GM18505 (cell line): ENCODE results near the gene GSTA1.
"Not testable (repeated sequence)": the region's sequence is repeated elsewhere in the genome, so short reads cannot be mapped to it uniquely, and the experiment has no call there.

Source experiments
- ATAC-seq: cut with Tn5 transposase; IDR thresholded peaks from one replicate; pipeline ENCODE4 v1.9.1; 2021; ENCODE audit not compliant: unreplicated experiment
- POLR2A ChIP-seq: IDR thresholded peaks from 4 replicates; pipeline ENCODE4 v1.6.1; 2011; ENCODE audit warnings: borderline replicate concordance; ENCODE audit not compliant: insufficient read depth, insufficient read length; ENCODE audit errors: extremely low read depth

GSTA1 gene

GRCh38 chr6:52752310-52752709 lies 51.3 kb downstream of the GSTA1 start:
- no peak for ATAC-seq
- TF ChIP-seq POLR2A = no peak

GRCh38 chr6:52749556-52750152 lies 54.0 kb downstream of the GSTA1 start:
- no peak for TF ChIP-seq POLR2A
- no peak for ATAC-seq

DNA sequence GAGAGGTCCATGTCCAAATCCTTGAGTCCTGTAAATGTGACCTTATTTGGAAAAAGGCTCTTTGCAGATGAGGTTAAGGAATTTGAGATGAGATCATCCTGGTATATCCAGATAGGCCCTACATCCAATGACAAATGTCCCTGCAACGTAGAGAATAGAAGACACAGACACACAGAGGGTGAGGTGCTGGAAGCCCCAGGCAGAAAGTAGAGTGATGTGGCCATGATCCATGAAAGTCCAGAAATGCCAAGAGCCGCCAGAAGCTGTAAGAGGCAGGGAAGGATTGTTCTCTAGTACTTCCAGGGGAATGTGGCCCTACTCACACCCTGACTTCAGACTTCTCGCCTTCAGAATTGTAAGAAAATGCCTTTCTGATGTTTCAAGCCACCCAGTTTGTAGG lies 56.3 kb downstream of the GSTA1 start:
- ATAC-seq = not testable (repeated sequence)

DNA sequence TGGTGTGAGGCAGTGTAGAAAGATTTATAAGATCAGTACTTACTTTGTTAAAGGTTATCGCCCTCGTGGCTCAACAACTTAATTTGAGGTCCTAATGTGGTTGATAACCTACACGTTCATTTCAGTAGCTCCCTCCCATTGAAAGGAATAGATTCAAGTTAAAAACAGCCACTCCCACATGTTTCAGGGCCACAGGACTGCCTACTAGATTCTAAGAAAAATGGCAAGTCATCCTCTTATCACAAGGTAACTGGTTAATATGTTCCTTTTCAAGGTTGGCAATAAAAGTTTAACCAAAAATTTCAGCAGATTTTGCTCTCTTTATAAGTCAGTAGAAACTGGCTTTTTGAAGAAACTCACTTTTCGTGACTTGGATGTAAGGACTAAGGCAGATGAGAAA lies 57.4 kb downstream of the GSTA1 start:
- no peak for TF ChIP-seq POLR2A
- ATAC-seq = no peak

DNA sequence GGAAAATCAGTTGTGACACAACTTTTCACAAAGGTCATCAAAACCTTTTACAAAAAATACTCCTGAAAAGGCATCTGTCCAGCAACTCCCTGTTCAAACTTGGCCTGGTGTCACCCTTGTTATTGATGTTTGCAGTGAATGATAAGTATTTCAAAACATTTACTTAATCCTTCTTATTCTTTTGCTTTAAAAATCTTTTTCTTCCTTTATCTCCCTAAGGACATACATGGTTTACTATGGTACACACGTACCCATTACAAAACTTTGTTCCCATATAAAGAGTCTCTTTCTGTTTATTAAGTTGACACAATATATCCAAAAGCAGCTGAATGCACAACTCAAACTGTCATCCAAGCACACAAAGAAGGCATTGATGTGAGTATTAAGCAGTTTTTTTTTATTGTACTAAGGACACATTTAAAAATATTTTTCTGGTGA lies 57.8 kb downstream of the GSTA1 start:
- ATAC-seq = no peak
- no peak for TF ChIP-seq POLR2A

DNA sequence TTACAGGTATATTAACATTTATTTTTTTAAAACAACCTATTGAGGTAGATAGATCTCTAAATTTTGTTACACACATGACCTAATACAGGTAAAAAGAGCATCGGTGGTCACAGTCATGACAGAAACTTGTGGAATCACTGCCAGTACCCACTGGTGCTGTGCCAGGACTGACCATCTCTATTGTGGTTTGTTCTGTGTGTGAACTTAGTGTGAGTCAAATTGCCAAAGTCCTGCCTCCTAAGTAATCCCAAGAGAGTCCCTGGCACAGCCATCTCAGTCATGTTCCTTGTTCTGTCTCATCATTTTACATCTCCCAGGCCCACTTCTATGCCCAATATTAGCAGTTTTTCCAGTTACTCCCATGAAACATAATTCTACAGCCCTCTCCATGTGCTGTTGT lies 61.7 kb downstream of the GSTA1 start:
- no peak for ATAC-seq
- no peak for TF ChIP-seq POLR2A
